ENCODE measurements around the gene REC114. TPM values are rescaled to one million over a fixed set of nuclear protein-coding genes. Genes with fewer than 3 reads are reported as not detected.

Gene REC114
- total RNA-seq, 1 experiment from 2014 or later, result not detected

- no peak overlapping the region for H3K27ac Mint-ChIP-seq (ENCODE audit: unreplicated experiment)
- DNase-seq, result peak; percentile 15
- BruUV-seq (replicated peaks), result no TSS peak
- intact Hi-C loops (cut with micrococcal nuclease; ENCODE audit: unreplicated experiment), result no loop called here
- no peak for TF ChIP-seq CTCF (IDR thresholded peaks at IDR 0.05; ENCODE audit: unreplicated experiment)
- peaks cover 12% of the 10 kb centered on the region for H3K4me1 Mint-ChIP-seq (ENCODE audit: low read depth, unreplicated experiment)
- H3K4me3 Mint-ChIP-seq (ENCODE audit: low read depth, unreplicated experiment), result no peak overlapping the region
- no peaks in the 10 kb centered on the region for H3K36me3 Mint-ChIP-seq (ENCODE audit: insufficient read depth, unreplicated experiment)
- H3K27me3 Mint-ChIP-seq (ENCODE audit: unreplicated experiment), result no peaks in the 10 kb centered on the region
- CTCF ChIA-PET, result interaction anchor here (0.8 to 1.6 kb wide), 4 partner anchors 12 to 188 kb away, joined by 3 to 4 read pairs (median 4); no protein-coding TSS in a partner anchor
- no peaks in the 10 kb centered on the region for H3K9me3 Mint-ChIP-seq (ENCODE audit: low read depth, unreplicated experiment)
These were observed 158.8 kb downstream of the REC114 start for GRCh38 chr15:73601451-73602445.

- H3K4me3 Mint-ChIP-seq (ENCODE audit: low read depth, unreplicated experiment), result no peak overlapping the region
- CTCF ChIA-PET, result no interaction called here
- intact Hi-C loops (cut with micrococcal nuclease; ENCODE audit: unreplicated experiment), result no loop called here
- no peak overlapping the region for H3K27ac Mint-ChIP-seq (ENCODE audit: unreplicated experiment)
- no peak for TF ChIP-seq CTCF (IDR thresholded peaks at IDR 0.05; ENCODE audit: unreplicated experiment)
- DNase-seq, result no peak
- H3K9me3 Mint-ChIP-seq (ENCODE audit: low read depth, unreplicated experiment), result no peaks in the 10 kb centered on the region
- BruUV-seq (replicated peaks), result no TSS peak
- H3K4me1 Mint-ChIP-seq (ENCODE audit: low read depth, unreplicated experiment), result peaks cover 19% of the 10 kb centered on the region
- no peaks in the 10 kb centered on the region for H3K27me3 Mint-ChIP-seq (ENCODE audit: unreplicated experiment)
- no peaks in the 10 kb centered on the region for H3K36me3 Mint-ChIP-seq (ENCODE audit: insufficient read depth, unreplicated experiment)
These were observed 159.5 kb downstream of the REC114 start for GRCh38 chr15:73602446-73602843.

GRCh38 chr15:73602992-73603391 lies 160.0 kb downstream of the REC114 start:
- H3K27ac Mint-ChIP-seq (ENCODE audit: unreplicated experiment), result no peak overlapping the region
- H3K27me3 Mint-ChIP-seq (ENCODE audit: unreplicated experiment), result no peaks in the 10 kb centered on the region
- intact Hi-C loops (cut with micrococcal nuclease; ENCODE audit: unreplicated experiment), result no loop called here
- H3K9me3 Mint-ChIP-seq (ENCODE audit: low read depth, unreplicated experiment), result no peaks in the 10 kb centered on the region
- no TSS peak for BruUV-seq (replicated peaks)
- H3K4me1 Mint-ChIP-seq (ENCODE audit: low read depth, unreplicated experiment), result peaks cover 19% of the 10 kb centered on the region
- no peak for TF ChIP-seq CTCF (IDR thresholded peaks at IDR 0.05; ENCODE audit: unreplicated experiment)
- no peak for DNase-seq
- CTCF ChIA-PET, result no interaction called here
- H3K4me3 Mint-ChIP-seq (ENCODE audit: low read depth, unreplicated experiment), result no peak overlapping the region
- no peaks in the 10 kb centered on the region for H3K36me3 Mint-ChIP-seq (ENCODE audit: insufficient read depth, unreplicated experiment)

GRCh38 chr15:73604477-73604876 lies 161.5 kb downstream of the REC114 start:
- Mint-ChIP-seq H3K27me3 (ENCODE audit: unreplicated experiment) (no peaks in the 10 kb centered on the region), H3K4me1 (ENCODE audit: low read depth, unreplicated experiment) (peaks cover 14% of the 10 kb centered on the region), H3K27ac (ENCODE audit: unreplicated experiment) (no peak overlapping the region), H3K36me3 (ENCODE audit: insufficient read depth, unreplicated experiment) (no peaks in the 10 kb centered on the region), H3K9me3 (ENCODE audit: low read depth, unreplicated experiment) (no peaks in the 10 kb centered on the region), H3K4me3 (ENCODE audit: low read depth, unreplicated experiment) (no peak overlapping the region)
- intact Hi-C loops (cut with micrococcal nuclease; ENCODE audit: unreplicated experiment), result no loop called here
- CTCF ChIA-PET, result interaction anchor here (0.6 kb wide), 1 partner anchor 1314 kb away, joined by 6 read pairs; no protein-coding TSS in a partner anchor
- no peak for TF ChIP-seq CTCF (IDR thresholded peaks at IDR 0.05; ENCODE audit: unreplicated experiment)
- DNase-seq, result no peak
- BruUV-seq (replicated peaks), result no TSS peak

Data from Calu3 (cell line).